HEK293T (cell line): Measurements from ENCODE around the gene HACL1.

Experiments
- CTCF ChIA-PET: fragments of 350-600 bp; formaldehyde crosslinking; extraction: SDS; loops from one replicate; lab custom pipeline; 2021; ENCODE audit warnings: antibody characterized with exemption, inconsistent platforms; lab: Yijun Ruan, JAX
- POLR2A ChIA-PET: fragments of 350-600 bp; formaldehyde crosslinking; extraction: SDS; loops from one replicate; lab custom pipeline; 2020; ENCODE audit warnings: antibody characterized with exemption, inconsistent platforms; lab: Yijun Ruan, JAX
- DNase-seq: peaks from one replicate; pipeline ENCODE4 v3.0.0; 2012; ENCODE audit warnings: mixed read lengths; ENCODE audit errors: extremely low spot score
- ARNT ChIP-seq: fragments of 450-650 bp; IDR thresholded peaks from 2 replicates; pipeline ENCODE4 v1.6.1; 2017; ENCODE audit warnings: mild to moderate bottlenecking
- BHLHE40 ChIP-seq: fragments of 450-650 bp; IDR thresholded peaks from 2 replicates; pipeline ENCODE4 v1.6.1; 2016; ENCODE audit warnings: mild to moderate bottlenecking, moderate library complexity, borderline replicate concordance
- CTBP1 ChIP-seq: fragments of 450-650 bp; IDR thresholded peaks from 2 replicates; pipeline ENCODE4 v1.6.1; 2016; ENCODE audit warnings: borderline replicate concordance
- ELF4 ChIP-seq: fragments of 450-650 bp; IDR thresholded peaks from 2 replicates; pipeline ENCODE4 v1.6.1; 2017; ENCODE audit warnings: antibody characterized with exemption
- FOXA1 ChIP-seq: fragments of 450-650 bp; IDR thresholded peaks from 2 replicates; pipeline ENCODE4 v1.6.1; 2016; ENCODE audit warnings: mild to moderate bottlenecking
- FOXK2 ChIP-seq: fragments of 450-650 bp; IDR thresholded peaks from 2 replicates; pipeline ENCODE4 v1.6.1; 2016; ENCODE audit warnings: mild to moderate bottlenecking
- FOXM1 ChIP-seq: fragments of 450-650 bp; IDR thresholded peaks from 2 replicates; pipeline ENCODE4 v1.6.1; 2017; ENCODE audit warnings: mild to moderate bottlenecking, borderline replicate concordance
- HDGF ChIP-seq: fragments of 450-650 bp; IDR thresholded peaks from 2 replicates; pipeline ENCODE4 v1.6.1; 2017; ENCODE audit warnings: antibody characterized with exemption, borderline replicate concordance
- L3MBTL2 ChIP-seq: fragments of 450-650 bp; conservative IDR thresholded peaks from 2 replicates; pipeline ENCODE4 v1.6.1; 2016; ENCODE audit warnings: mild to moderate bottlenecking
- LEF1 ChIP-seq: fragments of 450-650 bp; IDR thresholded peaks from 2 replicates; pipeline ENCODE4 v1.6.1; 2017; ENCODE audit warnings: mild to moderate bottlenecking, borderline replicate concordance
- NFRKB ChIP-seq: fragments of 450-650 bp; IDR thresholded peaks from 2 replicates; pipeline ENCODE4 v1.6.1; 2016; ENCODE audit warnings: mild to moderate bottlenecking, moderate library complexity
- SP1 ChIP-seq: fragments of 450-650 bp; IDR thresholded peaks from 2 replicates; pipeline ENCODE4 v1.6.1; 2017
- SUZ12 ChIP-seq: fragments of 450-650 bp; IDR thresholded peaks from 2 replicates; pipeline ENCODE4 v1.6.1; 2016; ENCODE audit warnings: mild to moderate bottlenecking
- TARDBP ChIP-seq: fragments of 450-650 bp; IDR thresholded peaks from 2 replicates; pipeline ENCODE4 v1.6.1; 2016
- ZNF384 ChIP-seq: fragments of 450-650 bp; IDR thresholded peaks from 2 replicates; pipeline ENCODE4 v1.6.1; 2016
- TF ChIP-seq, protein P1 (sequence below): fragments of 450-650 bp; IDR thresholded peaks from 2 replicates; pipeline ENCODE4 v1.6.1; 2016

Gene HACL1

DNA sequence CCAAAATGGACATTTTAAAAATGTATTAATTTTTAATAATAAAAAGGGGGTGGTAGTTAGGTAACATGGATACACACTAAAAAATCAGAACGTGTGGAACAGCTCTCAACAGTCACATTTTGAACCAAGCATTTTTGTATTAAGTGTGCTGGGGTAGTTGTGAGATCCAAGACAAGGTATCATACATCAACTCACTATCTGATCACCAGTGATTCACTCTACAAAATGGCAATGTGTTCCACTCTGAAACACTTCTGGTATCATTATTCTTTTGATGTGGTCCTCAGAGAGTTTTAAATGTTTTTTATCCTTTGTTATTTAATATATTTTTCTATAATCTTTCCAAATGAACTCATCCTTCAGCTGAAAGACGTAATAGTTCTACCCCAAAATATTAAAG lies 5.4 kb downstream of the HACL1 start:
- ChIA-PET POLR2A (no interaction called here), CTCF (no interaction called here)
- TF ChIP-seq ELF4 (no peak), FOXK2 (no peak), LEF1 (no peak), SP1 (no peak), TARDBP (no peak), FOXM1 (no peak)
- no peak for DNase-seq

DNA sequence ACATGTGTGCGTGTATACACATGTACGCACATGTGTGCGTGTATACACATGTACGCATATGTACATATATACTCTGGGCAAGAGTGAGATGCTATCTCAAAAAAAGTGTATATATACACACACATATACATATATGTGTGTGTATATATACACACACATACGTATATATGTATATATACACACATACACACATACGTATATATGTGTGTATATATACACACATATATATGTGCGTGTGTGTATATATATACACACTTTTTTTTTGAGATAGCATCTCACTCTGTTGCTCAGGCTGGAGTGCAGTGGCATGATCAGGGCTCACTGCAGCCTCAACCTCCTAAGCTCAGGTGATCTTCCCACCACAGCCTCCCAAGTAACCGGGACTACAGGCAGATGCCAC lies 8.4 kb downstream of the HACL1 start:
- no peak for DNase-seq
- CTCF ChIA-PET = no interaction called here
- TF ChIP-seq HDGF = no peak
- no peak for TF ChIP-seq FOXM1
- TF ChIP-seq L3MBTL2 = no peak
- TF ChIP-seq BHLHE40 = no peak
- no peak for TF ChIP-seq FOXK2
- TF ChIP-seq TARDBP = no peak
- no peak for TF ChIP-seq SP1
- no peak for TF ChIP-seq ZNF384
- no peak for TF ChIP-seq CTBP1
- TF ChIP-seq ELF4 = no peak
- no peak for TF ChIP-seq ARNT
- no peak for TF ChIP-seq SUZ12
- POLR2A ChIA-PET = no interaction called here

DNA sequence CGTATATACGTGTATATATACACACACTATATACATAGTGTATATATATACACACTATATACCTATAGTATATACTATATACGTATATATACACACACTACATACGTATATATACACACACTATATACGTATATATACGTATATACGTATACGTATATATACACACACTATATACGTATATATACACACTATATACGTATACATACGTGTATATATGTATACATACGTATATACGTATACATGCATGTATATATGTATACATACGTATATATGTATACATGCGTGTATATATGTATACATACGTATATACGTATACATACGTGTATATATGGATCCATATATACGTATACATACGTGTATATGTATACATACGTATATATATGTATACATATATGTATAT lies 9.4 kb downstream of the HACL1 start:
- no peak for TF ChIP-seq FOXA1
- no peak for TF ChIP-seq TARDBP
- TF ChIP-seq, protein P1, sequence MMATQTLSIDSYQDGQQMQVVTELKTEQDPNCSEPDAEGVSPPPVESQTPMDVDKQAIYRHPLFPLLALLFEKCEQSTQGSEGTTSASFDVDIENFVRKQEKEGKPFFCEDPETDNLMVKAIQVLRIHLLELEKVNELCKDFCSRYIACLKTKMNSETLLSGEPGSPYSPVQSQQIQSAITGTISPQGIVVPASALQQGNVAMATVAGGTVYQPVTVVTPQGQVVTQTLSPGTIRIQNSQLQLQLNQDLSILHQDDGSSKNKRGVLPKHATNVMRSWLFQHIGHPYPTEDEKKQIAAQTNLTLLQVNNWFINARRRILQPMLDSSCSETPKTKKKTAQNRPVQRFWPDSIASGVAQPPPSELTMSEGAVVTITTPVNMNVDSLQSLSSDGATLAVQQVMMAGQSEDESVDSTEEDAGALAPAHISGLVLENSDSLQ = no peak
- no peak for TF ChIP-seq SP1
- no peak for TF ChIP-seq LEF1
- no peak for TF ChIP-seq FOXM1
- TF ChIP-seq L3MBTL2 = no peak
- no peak for TF ChIP-seq ZNF384
- no peak for TF ChIP-seq NFRKB
- no peak for TF ChIP-seq FOXK2
- no peak for TF ChIP-seq CTBP1
- no peak for TF ChIP-seq HDGF
- TF ChIP-seq SUZ12 = no peak
- TF ChIP-seq BHLHE40 = no peak
- CTCF ChIA-PET = no interaction called here
- no peak for DNase-seq
- POLR2A ChIA-PET = no interaction called here

DNA sequence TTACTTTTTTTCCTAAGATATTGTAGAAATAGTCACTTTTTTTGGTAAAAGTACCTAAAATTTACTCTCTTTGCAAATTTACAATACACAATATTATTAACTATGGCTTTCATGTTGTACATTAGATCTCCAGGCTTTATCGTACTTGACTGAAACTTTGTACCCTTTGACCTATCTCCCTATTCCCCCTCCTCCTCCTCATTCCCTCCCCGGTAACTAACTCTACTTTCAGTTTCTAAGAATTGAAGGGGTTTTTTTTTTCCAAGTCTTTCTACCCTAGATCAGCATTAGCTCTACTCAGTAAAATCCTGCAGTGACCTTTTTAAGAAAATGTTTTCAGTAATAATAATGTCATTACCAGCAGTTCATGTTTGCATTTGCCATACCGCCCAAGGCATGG lies 10.1 kb downstream of the HACL1 start:
- DNase-seq = no peak
- POLR2A ChIA-PET = no interaction called here
- CTCF ChIA-PET = no interaction called here
- no peak for TF ChIP-seq CTBP1
- no peak for TF ChIP-seq L3MBTL2
- no peak for TF ChIP-seq ELF4
- no peak for TF ChIP-seq FOXA1
- TF ChIP-seq LEF1 = no peak
- TF ChIP-seq, protein P1 = no peak
- no peak for TF ChIP-seq ZNF384
- TF ChIP-seq ARNT = no peak
- TF ChIP-seq NFRKB = no peak
- no peak for TF ChIP-seq SP1
- no peak for TF ChIP-seq BHLHE40
- no peak for TF ChIP-seq HDGF
- TF ChIP-seq FOXM1 = no peak
- no peak for TF ChIP-seq TARDBP
- TF ChIP-seq SUZ12 = no peak
- no peak for TF ChIP-seq FOXK2

DNA sequence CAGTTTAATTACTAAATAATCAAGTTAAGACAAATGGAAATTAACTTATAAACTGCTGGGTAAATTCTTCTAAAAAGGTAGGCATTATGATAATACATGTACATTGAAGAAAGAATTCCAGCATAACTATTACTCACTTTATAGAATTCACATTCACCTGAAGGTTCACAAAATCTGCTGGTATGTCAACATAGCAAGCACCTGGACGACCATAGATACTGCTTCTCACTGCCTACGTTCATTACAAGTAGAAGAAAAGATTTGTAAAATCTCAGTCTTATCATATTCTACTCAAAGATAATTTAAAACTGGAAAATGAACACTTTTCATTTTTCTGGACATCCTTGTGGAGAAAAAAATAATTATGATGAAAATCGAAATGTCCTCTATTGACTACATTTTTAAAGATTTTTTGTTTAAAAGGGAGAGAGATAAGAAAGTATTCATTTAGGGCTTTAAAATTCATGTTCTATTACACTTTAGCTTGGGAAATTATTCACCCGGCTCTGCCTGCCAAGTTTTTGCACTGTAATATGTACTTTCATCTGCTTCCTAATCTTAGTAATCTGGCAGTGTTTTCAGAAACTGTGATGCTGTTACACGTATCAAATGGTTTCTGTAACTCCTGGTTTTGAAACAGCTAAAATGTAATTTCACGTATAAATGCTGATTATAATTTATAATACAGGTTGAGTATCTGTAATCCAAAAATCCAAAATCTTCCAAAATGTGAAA lies 16.1 kb downstream of the HACL1 start:
- TF ChIP-seq NFRKB (no peak), ZNF384 (no peak), ELF4 (no peak), HDGF (no peak)
- DNase-seq = no peak
- POLR2A ChIA-PET = no interaction called here
- CTCF ChIA-PET = no interaction called here

DNA sequence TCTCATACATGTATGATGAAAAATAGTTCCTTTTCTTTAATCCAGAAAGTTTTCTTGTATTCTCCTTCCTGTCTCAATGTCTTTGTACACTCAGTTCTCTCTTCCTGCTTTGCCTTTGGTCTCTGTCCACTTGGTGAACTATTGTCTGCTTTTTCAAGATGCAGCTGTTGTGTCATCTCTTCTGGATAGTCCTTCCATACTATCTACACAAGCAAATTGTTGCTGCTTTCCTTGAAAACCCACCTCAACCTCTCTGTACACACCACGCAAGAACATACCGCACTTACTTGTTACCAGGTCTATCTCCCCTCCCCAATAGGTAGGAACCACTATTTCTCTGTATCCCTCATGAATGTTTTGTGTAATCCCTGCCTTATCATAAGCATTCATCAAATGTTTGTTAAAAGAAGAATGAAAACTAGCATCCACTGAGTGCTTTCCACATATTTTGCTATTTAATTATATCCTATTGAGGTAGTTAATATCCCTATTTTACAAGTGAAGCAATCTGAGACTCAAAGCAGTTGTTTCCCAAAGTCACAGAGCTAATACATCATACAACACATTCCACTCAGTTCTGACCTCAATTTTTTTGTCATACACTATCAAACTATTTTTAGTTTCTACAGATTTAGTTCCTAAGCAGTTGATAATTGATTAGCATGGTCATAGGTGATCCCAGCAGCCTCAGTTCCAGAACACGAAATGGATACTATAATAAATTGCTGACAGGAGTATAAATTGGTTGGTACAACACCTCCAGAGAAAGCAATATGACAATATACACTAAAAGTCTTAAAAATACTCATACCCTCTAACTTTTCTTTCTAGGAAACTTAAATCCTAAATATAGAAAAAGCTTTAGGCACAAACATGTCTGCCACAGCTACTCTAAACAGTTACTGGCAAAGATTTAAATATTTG lies 19.6 kb downstream of the HACL1 start:
- ChIA-PET CTCF (no interaction called here), POLR2A (no interaction called here)
- no peak for TF ChIP-seq FOXK2
- TF ChIP-seq LEF1 = no peak
- no peak for TF ChIP-seq ZNF384
- no peak for TF ChIP-seq CTBP1
- no peak for TF ChIP-seq SP1
- no peak for TF ChIP-seq BHLHE40
- no peak for TF ChIP-seq ELF4
- no peak for TF ChIP-seq FOXM1
- no peak for TF ChIP-seq TARDBP
- DNase-seq = no peak

DNA sequence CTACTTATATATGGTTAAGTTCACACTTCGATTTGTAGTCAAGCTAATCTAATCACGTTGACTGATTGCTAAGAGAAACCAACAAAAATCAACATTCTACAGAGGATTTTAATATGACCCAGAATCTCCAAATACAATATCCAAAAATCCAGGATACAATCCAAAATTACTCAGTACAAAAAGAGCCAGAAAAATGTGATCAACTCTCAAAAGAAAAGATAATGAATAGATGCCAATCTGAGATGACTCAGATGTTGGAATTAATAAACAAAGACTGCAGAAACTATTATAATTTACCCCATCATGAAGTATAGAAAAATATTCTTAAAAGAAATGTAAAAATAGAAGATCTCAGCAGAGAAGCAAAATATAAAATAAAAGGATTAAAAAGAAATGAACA lies 22.3 kb downstream of the HACL1 start:
- TF ChIP-seq SUZ12 (no peak), CTBP1 (no peak), LEF1 (no peak), SP1 (no peak), BHLHE40 (no peak), ELF4 (no peak), FOXK2 (no peak), HDGF (no peak), ZNF384 (no peak), FOXM1 (no peak), L3MBTL2 (no peak), FOXA1 (no peak), NFRKB (no peak), ARNT (no peak), TARDBP (no peak)
- TF ChIP-seq, protein P1 = no peak
- POLR2A ChIA-PET = no interaction called here
- no peak for DNase-seq
- CTCF ChIA-PET = no interaction called here
